HCT116 (cell line): ENCODE results near the gene INSYN1. TPM values are rescaled to one million over a fixed set of nuclear protein-coding genes. Genes with fewer than 3 reads are reported as not detected.

Experiments
- ATAC-seq: fragments of 200-7000 bp; cut with Tn5 transposase; 2 replicates; pipeline ENCODE4 v1.9.1; 2020; ENCODE audit warnings: mild to moderate bottlenecking, moderate library complexity
- BruUV-seq: library from RNA; stranded (reverse); fragments of 400-500 nt; replicated peaks from 2 replicates; lab custom pipeline; 2021; lab: Mats Ljungman, UMichigan
- CTCF ChIA-PET: fragments of 300-600 bp; sonication (Branson Sonifier 250); formaldehyde crosslinking; loops from one replicate; lab custom pipeline; 2021; ENCODE audit warnings: antibody characterized with exemption; lab: Charles Lee
- POLR2A ChIA-PET: fragments of 300-600, 350-600 bp; sonication (Branson Sonifier 250); formaldehyde crosslinking; loops from one replicate; lab custom pipeline; 2021; ENCODE audit warnings: antibody characterized with exemption; lab: Charles Lee
- RAD21 ChIA-PET, 2 experiments: fragments of 300-600 bp; sonication (Branson Sonifier 250); formaldehyde crosslinking; loops; one replicate each; lab custom pipeline; 2023; ENCODE audit warnings: low total read pairs in 2 of 2; ENCODE audit not compliant: uncharacterized antibody in 2 of 2, unreplicated experiment in 2 of 2, low non-redundant PET in 1 of 2; lab: Charles Lee
- DNase-seq: peaks from one replicate; pipeline ENCODE4 v3.0.0-alpha.2; 2010; ENCODE audit warnings: low read depth, low spot score
- H2AFZ ChIP-seq: fragments of 200-600 bp; shearing (Covaris generic), sonication (generic); 2 replicates; pipeline ENCODE4 v1.6.1; 2017; ENCODE audit warnings: low read depth, mixed run types, mixed read lengths, antibody characterized with exemption, low read length; ENCODE audit not compliant: poor library complexity, severe bottlenecking
- H3K27ac ChIP-seq: 2 replicates; pipeline ENCODE4 v1.5.1; 2012; ENCODE audit warnings: low read depth, low read length
- H3K27me3 ChIP-seq: fragments of 200-600 bp; sonication (generic); 2 replicates; pipeline ENCODE4 v1.6.1; 2016; ENCODE audit warnings: mixed run types, low read length, mixed read lengths; ENCODE audit not compliant: insufficient read depth
- H3K36me3 ChIP-seq, 2 experiments: fragments of 200-500 bp in 1 of 2; fragments of 200-600 bp in 1 of 2; sonication (Bioruptor generic) in 1 of 2; sonication (generic) in 1 of 2; 2 replicates each; pipeline versions ENCODE4 v1.5.1 to v1.6.1; 2014 to 2016; ENCODE audit warnings: low read length in 2 of 2, inconsistent platforms in 1 of 2, mixed read lengths in 1 of 2, mixed run types in 1 of 2; ENCODE audit not compliant: insufficient read depth in 2 of 2, control insufficient read depth in 1 of 2
- H3K4me1 ChIP-seq, 2 experiments: fragments of 200-600 bp in 1 of 2; sonication (generic) in 1 of 2; 2 replicates each; pipeline versions ENCODE4 v1.5.1 to v1.6.1; 2012 to 2017; ENCODE audit warnings: low read length in 2 of 2, inconsistent platforms in 1 of 2, mild to moderate bottlenecking in 1 of 2, mixed read lengths in 1 of 2, mixed run types in 1 of 2, moderate library complexity in 1 of 2; ENCODE audit not compliant: insufficient read depth in 2 of 2, control insufficient read depth in 1 of 2
- H3K4me2 ChIP-seq: fragments of 200-600 bp; sonication (generic); 2 replicates; pipeline ENCODE4 v1.6.1; 2017; ENCODE audit warnings: mixed run types, low read length, mixed read lengths
- H3K4me3 ChIP-seq, 2 experiments: fragments of 200-600 bp in 1 of 2; sonication (generic) in 1 of 2; replicated peaks in 1 of 2; 2 replicates each; pipeline ENCODE4 v1.5.1; 2011 to 2016; ENCODE audit warnings: low read length in 2 of 2, control low read depth in 1 of 2, low read depth in 1 of 2, mild to moderate bottlenecking in 1 of 2, mixed read lengths in 1 of 2, mixed run types in 1 of 2
- H3K79me2 ChIP-seq: fragments of 200-600 bp; sonication (generic); 2 replicates; pipeline ENCODE4 v1.6.1; 2017; ENCODE audit warnings: mild to moderate bottlenecking, mixed run types, low read length, moderate library complexity, mixed read lengths; ENCODE audit not compliant: insufficient read depth
- H3K9ac ChIP-seq: fragments of 200-600 bp; sonication (generic); 2 replicates; pipeline ENCODE4 v1.6.1; 2016; ENCODE audit warnings: low read length, mixed read lengths
- H3K9me2 ChIP-seq: fragments of 200-600 bp; sonication (generic), shearing (Covaris generic); 2 replicates; pipeline ENCODE4 v1.6.1; 2017; ENCODE audit warnings: mixed run types, mild to moderate bottlenecking, moderate library complexity; ENCODE audit not compliant: insufficient read depth
- H3K9me3 ChIP-seq, 2 experiments: fragments of 200-500 bp in 1 of 2; fragments of 200-600 bp in 1 of 2; sonication (Bioruptor generic) in 1 of 2; sonication (generic) in 1 of 2; 2 replicates each; pipeline ENCODE4 v1.6.1; 2014 to 2017; ENCODE audit warnings: low read length in 2 of 2, mixed read lengths in 2 of 2, inconsistent platforms in 1 of 2, low read depth in 1 of 2, mild to moderate bottlenecking in 1 of 2, mixed run types in 1 of 2, moderate library complexity in 1 of 2; ENCODE audit not compliant: control insufficient read depth in 1 of 2, insufficient read depth in 1 of 2
- H4K20me1 ChIP-seq: fragments of 200-600 bp; sonication (generic), shearing (Covaris generic); 2 replicates; pipeline ENCODE4 v1.6.1; 2017; ENCODE audit warnings: mixed run types, mild to moderate bottlenecking, moderate library complexity; ENCODE audit not compliant: insufficient read depth
- CBX3 ChIP-seq: IDR thresholded peaks from 2 replicates; pipeline ENCODE4 v1.6.1; 2012; ENCODE audit warnings: low read depth
- CEBPB ChIP-seq: IDR thresholded peaks from 2 replicates; pipeline ENCODE4 v1.6.1; 2012; ENCODE audit warnings: low read depth
- EGR1 ChIP-seq: IDR thresholded peaks from 2 replicates; pipeline ENCODE4 v1.6.1; 2012; ENCODE audit warnings: low read depth
- ELF1 ChIP-seq: IDR thresholded peaks from 2 replicates; pipeline ENCODE4 v1.6.1; 2012; ENCODE audit warnings: low read depth, borderline replicate concordance
- EZH2phosphoT487 ChIP-seq: fragments of 200-600 bp; IDR thresholded peaks from 2 replicates; pipeline ENCODE4 v1.6.1; 2018; ENCODE audit warnings: antibody characterized with exemption, borderline replicate concordance
- POLR2A ChIP-seq: IDR thresholded peaks from 2 replicates; pipeline ENCODE4 v1.7.0; 2011; ENCODE audit warnings: borderline replicate concordance; ENCODE audit not compliant: insufficient read depth, insufficient read length; ENCODE audit errors: extremely low read depth
- POLR2AphosphoS5 ChIP-seq: IDR thresholded peaks from 2 replicates; pipeline ENCODE4 v1.6.1; 2011; ENCODE audit warnings: mild to moderate bottlenecking, low read depth, low read length, moderate library complexity
- YY1 ChIP-seq: IDR thresholded peaks from 2 replicates; pipeline ENCODE4 v1.6.1; 2011; ENCODE audit warnings: low read length, low read depth, moderate library complexity, mild to moderate bottlenecking; ENCODE audit not compliant: insufficient replicate concordance; ENCODE audit errors: extremely low read depth
- ZNF274 ChIP-seq: fragments of 200-500 bp; sonication (Bioruptor generic); IDR thresholded peaks from 2 replicates; pipeline ENCODE4 v1.6.1; 2014; ENCODE audit warnings: mild to moderate bottlenecking, low read depth, low read length, inconsistent platforms
- intact Hi-C: fragments of 100-400 bp; cut with micrococcal nuclease; formaldehyde crosslinking; loops from 2 replicates; pipeline ENCODE4 v1.10.0; 2022
- total RNA-seq: library from RNA; stranded (reverse); gene quantifications from one replicate; pipeline ENCODE4 v1.2.1, GENCODE V29; 2021; ENCODE audit not compliant: unreplicated experiment
- TF ChIP-seq, protein P1 (sequence below): IDR thresholded peaks from 2 replicates; pipeline ENCODE4 v1.6.1; 2012
- TF ChIP-seq, protein P2 (sequence below): IDR thresholded peaks from 2 replicates; pipeline ENCODE4 v1.6.1; 2011; ENCODE audit warnings: mild to moderate bottlenecking, low read length, moderate library complexity; ENCODE audit not compliant: insufficient replicate concordance; ENCODE audit errors: extremely low read depth

The INSYN1 gene
- total RNA-seq, 1 experiment from 2014 or later, result 2.0 TPM

DNA sequence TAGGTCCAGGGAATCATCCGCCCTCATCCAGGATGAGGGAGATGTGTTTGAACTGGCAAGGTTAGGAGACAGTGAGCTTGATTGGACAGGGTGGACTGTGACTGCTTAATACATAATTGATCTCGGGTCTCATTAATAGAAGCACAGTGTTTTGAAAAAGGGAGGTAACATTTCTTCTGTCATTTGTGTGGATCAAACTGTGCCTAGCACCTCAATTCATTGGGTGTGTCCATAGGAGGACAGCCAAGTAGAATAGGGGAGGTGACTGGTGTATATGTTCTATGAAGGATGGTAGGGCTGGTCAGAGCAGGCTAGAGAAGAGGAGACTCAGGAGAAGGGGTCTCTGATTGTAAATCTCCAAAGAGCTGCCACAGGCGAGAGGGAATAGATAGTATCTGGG is 2.8 kb upstream of the INSYN1 start (continued):
- TF ChIP-seq ZNF274 (no peak), CEBPB (no peak), EGR1 (no peak), EZH2phosphoT487 (no peak), ELF1 (no peak), CBX3 (no peak), POLR2A (no peak), YY1 (no peak)
- TF ChIP-seq, protein P1, sequence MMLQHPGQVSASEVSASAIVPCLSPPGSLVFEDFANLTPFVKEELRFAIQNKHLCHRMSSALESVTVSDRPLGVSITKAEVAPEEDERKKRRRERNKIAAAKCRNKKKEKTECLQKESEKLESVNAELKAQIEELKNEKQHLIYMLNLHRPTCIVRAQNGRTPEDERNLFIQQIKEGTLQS, result no peak
- TF ChIP-seq, protein P2, sequence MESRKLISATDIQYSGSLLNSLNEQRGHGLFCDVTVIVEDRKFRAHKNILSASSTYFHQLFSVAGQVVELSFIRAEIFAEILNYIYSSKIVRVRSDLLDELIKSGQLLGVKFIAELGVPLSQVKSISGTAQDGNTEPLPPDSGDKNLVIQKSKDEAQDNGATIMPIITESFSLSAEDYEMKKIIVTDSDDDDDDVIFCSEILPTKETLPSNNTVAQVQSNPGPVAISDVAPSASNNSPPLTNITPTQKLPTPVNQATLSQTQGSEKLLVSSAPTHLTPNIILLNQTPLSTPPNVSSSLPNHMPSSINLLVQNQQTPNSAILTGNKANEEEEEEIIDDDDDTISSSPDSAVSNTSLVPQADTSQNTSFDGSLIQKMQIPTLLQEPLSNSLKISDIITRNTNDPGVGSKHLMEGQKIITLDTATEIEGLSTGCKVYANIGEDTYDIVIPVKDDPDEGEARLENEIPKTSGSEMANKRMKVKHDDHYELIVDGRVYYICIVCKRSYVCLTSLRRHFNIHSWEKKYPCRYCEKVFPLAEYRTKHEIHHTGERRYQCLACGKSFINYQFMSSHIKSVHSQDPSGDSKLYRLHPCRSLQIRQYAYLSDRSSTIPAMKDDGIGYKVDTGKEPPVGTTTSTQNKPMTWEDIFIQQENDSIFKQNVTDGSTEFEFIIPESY, result no peak

DNA sequence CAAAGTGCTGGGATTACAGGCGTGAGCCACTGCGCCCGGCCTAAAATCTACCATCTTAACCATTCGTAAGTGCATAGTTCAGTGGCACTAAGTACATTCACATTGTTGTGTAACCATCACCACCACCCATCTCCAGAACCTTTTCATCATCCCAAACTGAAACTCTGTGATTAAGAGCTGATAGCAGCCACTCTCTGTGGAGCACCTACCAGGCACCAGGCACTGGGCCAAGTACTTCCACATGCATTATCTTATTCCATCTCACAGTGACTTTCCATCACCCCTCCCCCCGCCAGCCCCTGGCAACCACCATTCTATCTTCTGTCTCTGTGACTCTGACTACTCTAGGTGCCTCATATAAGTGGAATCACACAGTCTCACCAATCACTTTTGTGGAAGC is 2.3 kb upstream of the INSYN1 start:
- no peaks in the 10 kb centered on the region for H3K79me2 ChIP-seq
- intact Hi-C loops, result no loop called here
- H3K4me1 ChIP-seq, result peaks cover 0 to 3% of the 10 kb centered on the region in 2 experiments; a peak in 1 of 4 replicates
- H3K36me3 ChIP-seq, result no peaks in the 10 kb centered on the region
- H3K9me3 ChIP-seq, result no peaks in the 10 kb centered on the region
- no peak overlapping the region for H3K4me2 ChIP-seq
- ATAC-seq (no peak), DNase-seq (no peak)
- H2AFZ ChIP-seq, result no peak overlapping the region
- POLR2A ChIA-PET, result no interaction called here
- no peaks in the 10 kb centered on the region for H3K9me2 ChIP-seq
- no peaks in the 10 kb centered on the region for H4K20me1 ChIP-seq
- H3K27ac ChIP-seq, result no peak overlapping the region
- BruUV-seq, result no TSS peak
- no peak overlapping the region for H3K9ac ChIP-seq
- H3K27me3 ChIP-seq, result peaks cover 29% of the 10 kb centered on the region
- CTCF ChIA-PET, result no interaction called here
- TF ChIP-seq CBX3 (no peak), EZH2phosphoT487 (no peak), ELF1 (no peak), POLR2AphosphoS5 (no peak)
- RAD21 ChIA-PET, result no interaction called here
- no peak overlapping the region for H3K4me3 ChIP-seq
